Activated CD4-positive, CD25-positive, alpha-beta regulatory T cell treated with anti-CD3 and anti-CD28 coated beads, Interleukin-2, amount 50 U/mL, for 24 hours (primary cell): ENCODE data around the gene GPR107.

Experiments used
- ATAC-seq, 2 donors: fragments of 150-1000 bp; cut with Tn5 transposase; one replicate each; pipeline ENCODE4 v1.10.0; 2021; ENCODE audit warnings: mild to moderate bottlenecking in 1 of 2, moderate library complexity in 1 of 2

GPR107 gene

GRCh38 chr9:130138171-130138653 lies 84.5 kb downstream of the GPR107 start:
- ATAC-seq, result no peak

- ATAC-seq, result no peak
Measured at GRCh38 chr9:130138791-130139190, 85.1 kb downstream of the GPR107 start.

GRCh38 chr9:130139251-130139650 lies 85.5 kb downstream of the GPR107 start:
- ATAC-seq, result no peak

- peak; percentile 61 to 76 for ATAC-seq
Measured at GRCh38 chr9:130140706-130141105, 87.0 kb downstream of the GPR107 start.

GRCh38 chr9:130142056-130142455 lies 88.3 kb downstream of the GPR107 start:
- ATAC-seq, result no peak

GRCh38 chr9:130142641-130143040 lies 88.9 kb downstream of the GPR107 start:
- no peak for ATAC-seq

- ATAC-seq, result no peak
Measured at GRCh38 chr9:130143279-130143893, 89.7 kb downstream of the GPR107 start.

- ATAC-seq, result peak in 1 of 2 donors; percentile 35
Measured at GRCh38 chr9:130143958-130144366, 90.3 kb downstream of the GPR107 start.

- ATAC-seq, result no peak
Measured at GRCh38 chr9:130144703-130145102, 91.0 kb downstream of the GPR107 start.

GRCh38 chr9:130145658-130146057 lies 92.0 kb downstream of the GPR107 start:
- no peak for ATAC-seq

- ATAC-seq, result no peak
Measured at GRCh38 chr9:130147198-130147597, 93.5 kb downstream of the GPR107 start.

- no peak for ATAC-seq
Measured at GRCh38 chr9:130147910-130148309, 94.2 kb downstream of the GPR107 start.

- no peak for ATAC-seq
Measured at GRCh38 chr9:130149031-130149430, 95.3 kb downstream of the GPR107 start.

- ATAC-seq, result no peak
Measured at GRCh38 chr9:130149654-130150286, 96.1 kb downstream of the GPR107 start.

GRCh38 chr9:130150779-130151382 lies 97.2 kb downstream of the GPR107 start:
- no peak for ATAC-seq

GRCh38 chr9:130154816-130155215 lies 101.1 kb downstream of the GPR107 start:
- no peak for ATAC-seq

GRCh38 chr9:130155647-130156046 lies 101.9 kb downstream of the GPR107 start:
- ATAC-seq, result no peak

GRCh38 chr9:130156672-130157071 lies 103.0 kb downstream of the GPR107 start:
- ATAC-seq, result no peak

GRCh38 chr9:130157079-130157478 lies 103.4 kb downstream of the GPR107 start:
- no peak for ATAC-seq

GRCh38 chr9:130158001-130158400 lies 104.3 kb downstream of the GPR107 start:
- no peak for ATAC-seq

GRCh38 chr9:130159057-130159456 lies 105.4 kb downstream of the GPR107 start:
- no peak for ATAC-seq

- peak in 1 of 2 donors; percentile 30 for ATAC-seq
Measured at GRCh38 chr9:130159915-130160670, 106.4 kb downstream of the GPR107 start.

GRCh38 chr9:130160862-130161470 lies 107.3 kb downstream of the GPR107 start:
- no peak for ATAC-seq
